ENCODE data around the gene KLRK1.
"Not testable (repeated sequence)": the region's sequence is repeated elsewhere in the genome, so short reads cannot be mapped to it uniquely, and the experiment has no call there.

KLRK1 gene
- 7.0 to 23.4 (median 11.0) reads per million in 4 experiments for total RNA-seq

- no peak for DNase-seq
Measured at GRCh38 chr12:10389904-10390303, at the start of gene KLRK1. KLRK1 (minus strand) TSS chr12:10390041; CDS start chr12:10388810, 1,231 bp downstream.

- not testable (repeated sequence) for DNase-seq
Measured at GRCh38 chr12:10437601-10438000, 47.8 kb upstream of the KLRK1 start.

GRCh38 chr12:10435816-10436215 lies 46.0 kb upstream of the KLRK1 start, which contains the start of gene KLRC2:
KLRC2 (minus strand) TSS chr12:10436010; CDS start chr12:10435986, 24 bp downstream.
- not testable (repeated sequence) for DNase-seq

- DNase-seq: not testable (repeated sequence)
Measured at GRCh38 chr12:10430623-10431022, 40.8 kb upstream of the KLRK1 start.

- DNase-seq: not testable (repeated sequence)
Measured at GRCh38 chr12:10425938-10426337, 36.1 kb upstream of the KLRK1 start.

- DNase-seq: not testable (repeated sequence)
Measured at GRCh38 chr12:10424260-10424899, 34.5 kb upstream of the KLRK1 start.

- not testable (repeated sequence) for DNase-seq
Measured at GRCh38 chr12:10422159-10422558, 32.3 kb upstream of the KLRK1 start.

- not testable (repeated sequence) for DNase-seq
Measured at GRCh38 chr12:10420334-10420733, 30.5 kb upstream of the KLRK1 start, which contains the start of gene KLRC3. KLRC3 (minus strand) TSS chr12:10420595; CDS start chr12:10420550, 45 bp downstream.

GRCh38 chr12:10409392-10409791 lies 19.6 kb upstream of the KLRK1 start, which contains the start of gene KLRC4:
KLRC4 (minus strand) TSS chr12:10409757; CDS start chr12:10409575, 182 bp downstream.
- DNase-seq: no peak

GRCh38 chr12:10408842-10409241 lies 19.0 kb upstream of the KLRK1 start:
- DNase-seq: no peak

GRCh38 chr12:10406725-10407124 lies 16.9 kb upstream of the KLRK1 start:
- DNase-seq: no peak

GRCh38 chr12:10405294-10405693 lies 15.5 kb upstream of the KLRK1 start:
- no peak for DNase-seq

GRCh38 chr12:10404798-10405197 lies 15.0 kb upstream of the KLRK1 start:
- DNase-seq: no peak

GRCh38 chr12:10400829-10401228 lies 11.0 kb upstream of the KLRK1 start:
- no peak for DNase-seq

GRCh38 chr12:10398168-10398567 lies 8.3 kb upstream of the KLRK1 start:
- no peak for DNase-seq

- DNase-seq: no peak
Measured at GRCh38 chr12:10397296-10397695, 7.5 kb upstream of the KLRK1 start.

GRCh38 chr12:10396176-10396575 lies 6.3 kb upstream of the KLRK1 start:
- DNase-seq: not testable (repeated sequence)

GRCh38 chr12:10395390-10395998 lies 5.7 kb upstream of the KLRK1 start:
- DNase-seq: no peak

GRCh38 chr12:10394531-10395152 lies 4.8 kb upstream of the KLRK1 start:
- peak; percentile 52 for DNase-seq

GRCh38 chr12:10393291-10393690 lies 3.5 kb upstream of the KLRK1 start:
- DNase-seq: no peak

- no peak for DNase-seq
Measured at GRCh38 chr12:10392394-10392930, 2.6 kb upstream of the KLRK1 start.

GRCh38 chr12:10390991-10391390 lies 1.1 kb upstream of the KLRK1 start:
- not testable (repeated sequence) for DNase-seq

All from effector CD8-positive, alpha-beta T cell (primary cell).